ENCODE measurements around the gene CCER1.

Gene CCER1

GRCh38 chr12:90920222-90920621, 34.8 kb downstream of the CCER1 start:
- DNase-seq (ENCODE audit: low read depth), result no peak

- no peak for DNase-seq (ENCODE audit: low read depth)
These were observed 37.5 kb downstream of the CCER1 start for GRCh38 chr12:90917431-90917830.

- no peak for DNase-seq (ENCODE audit: low read depth)
These were observed 38.5 kb downstream of the CCER1 start for GRCh38 chr12:90916516-90916915.

GRCh38 chr12:90915353-90915752, 39.6 kb downstream of the CCER1 start:
- DNase-seq (ENCODE audit: low read depth), result no peak

GRCh38 chr12:90910958-90911357, 44.0 kb downstream of the CCER1 start:
- DNase-seq (ENCODE audit: low read depth), result no peak

DNA sequence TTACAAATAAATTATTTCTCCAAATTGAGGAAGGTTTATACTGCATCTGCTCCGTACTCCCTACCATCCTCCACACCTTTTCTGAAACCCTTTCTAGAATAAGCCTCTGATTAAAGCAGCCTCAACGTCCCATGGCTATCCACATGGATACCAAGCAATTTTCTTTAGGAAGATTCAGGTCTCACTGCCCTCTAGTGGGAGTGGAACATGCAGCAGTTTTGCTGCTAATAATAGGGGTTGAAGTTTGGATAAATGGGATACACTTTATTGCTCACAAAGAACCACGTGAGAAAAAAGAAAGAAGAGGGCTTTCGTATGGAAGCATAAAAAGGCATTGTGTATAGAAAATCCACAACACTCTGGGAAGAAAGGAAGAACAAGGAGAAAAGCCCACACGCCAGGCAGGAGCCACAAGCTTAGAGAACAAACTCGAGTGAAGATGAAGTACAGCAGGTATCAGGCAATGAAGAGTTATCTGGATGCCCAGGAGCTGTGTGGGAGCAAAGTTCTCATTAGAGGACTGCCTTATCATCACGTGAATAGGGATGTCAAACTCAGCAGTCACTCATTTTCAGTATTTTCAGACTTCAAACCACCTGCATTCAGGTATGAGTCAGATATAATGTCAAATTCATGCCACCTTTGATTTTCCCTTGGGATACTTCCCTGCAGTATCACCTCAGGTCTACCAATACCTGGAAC, 45.8 kb downstream of the CCER1 start:
- DNase-seq (ENCODE audit: low read depth), result peak; percentile 69

GRCh38 chr12:90908465-90908864, 46.5 kb downstream of the CCER1 start:
- peak; percentile 90 for DNase-seq (ENCODE audit: low read depth)

DNA sequence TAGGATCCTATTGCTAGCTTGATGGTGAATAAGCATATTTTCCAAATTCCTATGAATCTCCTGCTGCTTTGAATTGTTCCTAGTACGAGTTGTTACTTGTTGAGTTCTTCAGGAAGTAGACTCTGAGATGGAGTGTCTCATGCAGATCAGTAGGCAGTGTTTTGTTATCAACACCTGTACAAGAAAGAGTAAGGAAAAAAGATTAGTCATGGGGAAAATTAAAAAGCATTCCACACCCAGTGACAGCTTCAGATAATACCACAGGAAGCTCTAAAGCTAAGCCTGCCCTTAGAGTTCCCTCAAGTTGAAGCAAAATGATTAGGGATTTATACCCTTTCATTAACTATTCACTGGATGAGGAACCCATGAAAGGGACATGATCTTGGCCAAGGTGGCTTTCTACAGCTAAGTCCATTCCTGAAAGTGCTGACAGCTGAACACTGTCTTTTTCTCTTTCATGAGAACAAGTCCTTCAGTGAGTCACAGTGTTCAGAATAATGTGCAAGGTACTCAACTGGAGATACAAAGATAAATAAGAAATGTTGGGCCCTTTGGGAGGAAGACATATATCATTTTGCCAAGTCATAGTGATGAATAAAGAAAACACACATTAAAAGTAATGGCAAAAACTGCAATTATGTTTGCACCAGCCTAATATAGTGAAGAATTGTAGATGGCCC, 49.1 kb downstream of the CCER1 start:
- peak; percentile 58 for DNase-seq (ENCODE audit: low read depth)

DNA sequence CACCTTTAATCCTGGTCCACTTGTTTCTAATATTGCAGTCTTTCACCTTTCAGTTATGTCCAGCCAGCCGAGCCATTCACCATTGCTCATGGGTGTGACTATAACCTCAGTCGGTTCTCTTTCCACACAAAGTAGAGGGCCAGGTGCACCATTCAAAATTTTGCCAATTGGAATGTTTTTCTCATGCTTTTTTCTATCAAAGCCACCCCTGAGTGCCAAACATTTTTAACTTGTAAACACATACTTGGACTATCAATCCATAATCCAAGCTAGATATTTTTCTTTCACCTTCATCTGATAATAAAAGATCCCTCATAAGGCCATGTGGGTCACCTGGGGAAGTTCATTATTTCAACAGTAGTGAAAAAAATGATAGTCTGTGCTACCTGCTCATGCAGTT, 52.4 kb downstream of the CCER1 start:
- no peak for DNase-seq (ENCODE audit: low read depth)

All from EH (cell line).